NAMALWA (cell line): ENCODE data around the gene PEX14.
"Not testable (repeated sequence)": the region's sequence is repeated elsewhere in the genome, so short reads cannot be mapped to it uniquely, and the experiment has no call there.

Source experiments
- DNase-seq: peaks from one replicate; pipeline ENCODE4 v3.0.0-alpha.2; 2015; ENCODE audit warnings: low spot score

PEX14 gene

DNA sequence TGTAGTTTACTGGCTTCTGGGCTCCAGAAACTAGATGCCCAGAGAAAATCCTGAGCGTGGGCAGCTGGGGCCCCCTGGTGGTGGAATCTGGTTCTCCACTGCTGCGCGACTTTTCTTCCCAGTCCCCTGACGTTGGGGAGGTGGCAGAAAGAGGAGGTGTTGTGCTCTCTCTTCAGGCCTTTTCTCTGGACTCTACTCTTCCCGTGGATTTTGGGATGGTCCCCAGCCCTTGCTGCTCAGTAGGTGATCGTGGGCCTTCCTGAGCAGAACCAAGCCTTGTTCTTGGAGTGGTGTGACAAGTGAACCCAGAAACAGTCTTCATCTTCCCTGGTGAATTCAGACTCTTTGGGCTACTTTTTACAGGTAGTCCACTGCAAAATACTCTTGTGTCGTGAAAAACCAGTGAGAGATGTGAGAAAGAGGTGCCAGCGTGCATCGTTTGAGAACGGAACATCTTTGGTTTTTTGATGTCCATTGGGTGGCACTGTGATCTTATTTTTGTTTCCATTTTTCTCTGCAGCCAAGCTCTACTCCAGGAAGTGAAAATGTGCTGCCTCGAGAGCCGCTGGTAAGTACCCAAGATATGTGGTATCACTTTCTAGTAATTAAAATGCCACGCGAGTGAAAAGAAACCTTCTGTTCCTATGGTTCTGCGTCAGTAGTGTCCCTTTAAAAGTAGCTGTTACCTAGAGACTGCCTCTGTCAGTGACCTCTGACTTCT lies 20.2 kb downstream of the PEX14 start:
- DNase-seq, result peak; percentile 89

DNA sequence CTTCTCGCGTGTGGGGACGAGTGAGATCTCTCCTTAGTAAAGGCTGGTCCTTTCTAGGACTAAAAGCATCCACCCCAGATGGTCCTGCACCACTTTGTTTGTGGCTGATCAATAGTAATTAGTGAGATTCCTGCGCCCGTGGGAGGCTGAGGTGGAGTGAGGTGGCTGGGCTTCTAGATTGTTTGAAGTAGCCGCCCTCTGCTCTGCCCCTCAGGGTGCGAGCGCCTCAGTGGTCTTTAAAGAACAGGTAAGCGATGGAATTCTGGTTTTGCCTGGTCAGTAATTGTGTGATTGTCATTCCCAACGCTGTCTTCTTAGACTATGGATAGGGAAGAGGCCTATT lies 20.7 kb downstream of the PEX14 start:
- no peak for DNase-seq

DNA sequence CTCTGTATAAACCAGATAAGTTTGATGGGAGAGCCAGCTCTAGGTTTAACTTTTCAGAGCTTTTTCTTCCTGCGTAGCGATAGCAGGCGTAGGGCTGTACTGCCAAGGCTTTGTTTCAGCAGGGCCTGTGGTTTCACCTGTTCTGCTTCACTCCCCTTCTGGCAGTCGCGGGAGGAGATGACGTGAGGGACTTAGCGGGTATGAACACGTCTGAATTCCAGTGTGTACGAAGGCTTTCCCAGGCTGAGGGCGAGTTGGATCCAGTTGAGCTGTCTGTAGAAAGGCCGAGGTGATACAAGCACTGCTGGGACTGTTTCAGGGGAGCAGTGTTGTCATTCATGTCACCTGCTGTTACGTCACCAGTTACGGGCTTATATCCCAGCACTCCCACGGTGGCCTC lies 21.2 kb downstream of the PEX14 start:
- no peak for DNase-seq

DNA sequence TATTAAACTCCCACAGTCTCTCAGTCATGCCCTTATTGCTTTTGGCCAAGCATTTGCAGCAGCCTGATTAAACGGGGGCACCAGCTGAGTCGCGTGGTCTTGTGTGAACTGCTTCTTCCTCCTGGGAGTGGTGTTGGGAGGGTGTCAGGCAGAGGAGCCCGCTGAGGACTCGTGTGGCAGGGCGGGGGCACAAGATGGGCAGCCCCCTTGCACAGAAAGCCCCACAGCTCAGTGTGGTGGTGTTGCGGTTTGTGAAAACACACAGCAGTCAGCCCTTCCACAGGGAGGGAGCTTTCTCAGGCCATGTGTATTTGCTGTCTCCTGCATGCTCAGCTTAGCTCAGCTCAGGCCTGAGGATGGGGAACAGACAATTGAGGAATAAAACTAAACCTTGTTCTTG lies 22.4 kb downstream of the PEX14 start:
- no peak for DNase-seq

DNA sequence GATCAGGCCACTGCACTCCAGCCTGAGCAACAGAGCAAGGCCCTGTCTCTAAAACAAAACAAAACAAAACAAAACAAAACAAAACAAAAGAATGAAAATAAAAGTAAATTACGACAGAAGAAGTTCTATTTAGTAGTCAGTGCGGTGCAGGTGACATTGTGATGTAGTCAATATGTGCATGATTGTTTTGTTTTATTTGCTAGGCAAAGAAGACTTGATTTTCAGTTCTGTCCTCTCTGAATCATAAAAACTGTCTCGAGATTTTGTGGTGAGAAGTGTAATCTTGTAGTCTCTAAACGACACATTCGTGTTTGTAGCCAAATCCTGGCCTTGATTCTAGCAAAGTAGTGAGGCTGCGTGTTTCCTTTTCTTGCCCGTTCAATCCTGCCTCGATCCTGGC lies 23.5 kb downstream of the PEX14 start:
- no peak for DNase-seq

DNA sequence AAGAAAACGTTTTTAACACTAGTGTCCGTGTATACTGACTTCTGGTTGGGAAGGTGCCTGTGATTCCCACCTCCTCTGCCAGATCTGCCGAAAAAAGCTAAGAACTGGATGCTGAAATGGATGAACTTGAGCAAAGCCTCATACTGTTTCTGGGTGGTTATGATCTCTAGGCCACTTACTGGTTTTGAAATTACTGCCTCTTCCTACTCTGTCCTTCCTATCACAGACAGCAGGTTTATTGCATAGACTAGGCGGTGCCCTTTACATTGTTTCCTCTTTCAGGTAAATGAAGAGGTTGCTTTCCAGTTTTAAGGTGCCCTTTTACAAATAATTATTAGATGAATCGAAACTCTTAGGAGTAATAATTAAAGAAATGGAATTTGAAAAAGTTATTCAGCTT lies 27.5 kb downstream of the PEX14 start:
- DNase-seq, result no peak

DNA sequence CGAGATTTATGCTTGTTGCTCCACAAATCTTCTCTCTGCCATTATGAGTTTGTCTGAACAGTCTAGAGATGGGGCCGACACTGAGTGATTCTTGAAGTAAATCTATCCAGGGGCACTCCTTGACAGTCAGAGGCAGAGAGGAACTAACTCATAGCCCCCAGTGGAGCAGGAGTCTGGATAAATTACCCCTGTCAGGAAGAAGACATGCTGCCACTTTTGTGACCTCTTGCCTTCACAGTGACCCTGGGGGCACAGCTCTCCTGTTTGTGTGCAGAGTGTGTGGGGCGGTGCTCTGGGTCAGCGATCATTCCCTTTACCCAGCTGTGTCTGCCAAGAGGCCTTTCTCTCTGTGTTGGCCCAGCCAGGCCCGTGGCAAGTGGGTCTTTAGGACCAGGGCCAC lies 29.5 kb downstream of the PEX14 start:
- no peak for DNase-seq

DNA sequence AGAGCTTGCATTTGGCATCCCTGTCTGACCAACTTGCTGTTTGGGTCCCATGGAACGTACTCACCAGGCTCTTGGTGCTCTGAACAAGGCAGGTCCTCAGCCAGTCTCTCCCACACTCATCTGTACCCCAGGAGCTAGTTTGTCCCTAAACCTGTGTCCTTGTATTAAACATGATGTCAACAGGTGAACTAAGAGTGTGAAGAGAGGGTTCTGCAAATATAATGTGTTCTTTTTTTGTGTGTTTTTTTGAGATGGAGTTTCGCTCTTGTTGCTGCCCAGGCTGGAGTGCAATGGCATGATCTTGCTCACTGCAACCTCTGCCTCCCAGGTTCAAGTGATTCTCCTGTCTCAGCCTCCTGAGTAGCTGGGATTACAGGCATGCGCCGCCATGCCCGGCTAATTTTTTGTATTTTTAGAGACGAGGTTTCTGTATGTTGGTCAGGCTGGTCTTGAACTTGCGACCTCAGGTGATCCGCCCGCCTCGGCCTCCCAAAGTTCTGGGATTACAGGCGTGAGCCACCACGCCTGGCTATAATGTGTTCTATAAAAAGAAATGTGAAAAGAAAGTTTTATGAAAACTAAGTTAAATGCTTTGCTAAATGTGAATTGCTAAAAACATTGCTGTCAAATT lies 31.4 kb downstream of the PEX14 start:
- DNase-seq, result not testable (repeated sequence)

DNA sequence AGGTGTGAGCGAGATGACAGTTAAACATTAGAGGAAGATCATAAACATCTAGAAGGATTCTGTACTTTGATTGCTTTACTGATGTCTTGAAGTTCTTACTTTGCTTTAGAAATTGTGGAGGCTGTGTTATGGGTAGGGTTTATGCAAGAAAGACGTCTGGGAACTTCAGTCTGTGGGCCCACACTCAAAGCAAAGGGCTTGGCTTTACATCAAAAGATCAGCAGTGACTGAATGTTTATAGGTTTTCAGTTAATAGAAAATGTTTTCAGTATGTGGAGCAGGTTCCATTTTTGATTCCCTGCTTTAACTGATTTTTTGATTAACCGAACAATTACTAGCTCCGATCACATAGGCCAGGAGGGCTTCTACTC lies 31.9 kb downstream of the PEX14 start:
- DNase-seq, result no peak

DNA sequence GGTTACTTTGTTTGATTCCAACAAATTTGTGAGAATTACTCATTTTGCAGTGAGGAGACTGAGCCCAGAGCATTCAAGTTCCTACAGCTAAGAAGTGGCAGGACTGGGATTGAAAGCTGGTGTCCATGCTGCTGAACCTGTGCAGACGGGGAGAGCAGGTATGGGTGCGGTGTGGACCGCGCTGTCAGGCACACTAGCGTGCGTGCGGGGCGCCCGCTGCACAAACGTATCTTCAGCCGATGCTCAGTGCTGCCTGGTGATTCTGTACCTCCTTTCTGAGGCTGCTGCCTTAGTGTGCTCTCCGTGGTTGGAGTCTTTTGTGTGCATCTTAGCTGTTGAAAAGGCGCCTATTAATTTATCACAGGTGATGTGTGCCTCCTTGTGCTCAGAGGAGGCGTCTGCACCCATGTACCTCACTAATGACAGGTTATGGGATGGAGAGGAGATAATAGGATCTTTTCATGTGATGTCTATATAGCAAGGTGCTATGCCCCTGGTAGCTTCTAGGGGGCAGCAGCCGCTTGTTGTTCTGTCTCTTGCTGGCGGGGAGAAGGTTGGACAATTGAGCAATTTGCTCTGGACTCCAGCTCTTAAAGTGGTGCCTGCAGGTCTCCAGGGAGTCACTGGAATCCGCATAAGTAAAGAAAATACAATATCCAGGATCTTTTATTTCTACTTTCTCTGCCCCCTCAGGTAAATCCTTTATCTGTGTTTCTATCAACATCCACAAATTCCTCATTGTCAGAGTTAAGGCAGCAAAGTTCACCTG lies 32.5 kb downstream of the PEX14 start:
- peak; percentile 82 for DNase-seq

DNA sequence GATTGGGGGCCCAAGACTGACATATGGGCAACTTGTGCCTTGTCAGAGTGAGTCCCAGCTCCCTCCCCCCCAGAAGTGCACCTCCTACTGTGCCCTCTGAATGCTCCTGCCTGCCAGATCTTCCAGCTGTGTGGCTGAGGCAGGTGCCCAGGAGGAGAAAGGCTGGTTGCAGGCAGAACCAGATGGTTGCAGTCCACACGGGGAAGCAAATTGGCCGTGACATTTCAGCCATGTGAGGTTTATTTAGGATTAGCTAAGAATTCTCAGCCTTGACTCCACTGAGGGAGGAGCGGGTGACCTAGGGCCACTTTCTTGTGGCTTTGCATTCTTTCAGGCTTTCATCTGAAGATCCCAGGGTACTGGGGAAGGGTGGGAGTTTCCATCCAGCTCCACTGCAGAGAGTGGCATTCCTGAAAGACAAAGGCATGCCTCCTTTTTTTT lies 33.8 kb downstream of the PEX14 start:
- DNase-seq, result no peak

DNA sequence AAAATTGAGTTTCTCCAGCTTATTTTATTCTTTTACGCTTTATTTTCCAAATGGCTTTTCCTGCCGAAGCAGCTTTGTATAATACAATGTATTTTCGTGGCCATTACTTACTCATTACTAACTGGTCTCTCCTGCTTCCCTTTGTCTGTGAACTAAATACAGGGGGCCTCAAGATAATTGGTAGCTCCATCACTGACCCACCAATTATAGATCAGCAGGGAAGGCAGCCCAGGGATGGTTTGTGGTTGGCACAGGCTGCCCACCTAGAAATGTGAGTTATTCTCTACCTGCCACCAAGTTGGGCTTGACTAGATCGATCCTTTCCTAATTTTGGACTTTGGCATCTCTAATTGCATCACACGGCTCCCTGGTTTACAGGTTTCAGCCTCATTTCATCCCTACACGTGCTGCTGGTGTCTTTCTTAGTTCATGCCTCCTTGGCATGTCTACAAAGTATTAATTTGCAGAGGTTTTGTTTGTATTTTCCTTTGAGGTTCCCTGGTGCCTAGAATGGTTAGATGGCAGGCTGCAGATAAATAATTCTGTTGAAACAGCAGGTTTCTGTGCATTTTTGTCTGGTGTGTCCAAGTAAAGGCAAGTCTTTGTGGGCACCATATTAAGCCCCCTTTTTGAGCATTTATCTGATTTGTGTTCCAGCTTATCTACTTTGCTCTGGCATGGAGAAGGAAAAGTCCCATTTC lies 35.2 kb downstream of the PEX14 start:
- DNase-seq, result no peak

DNA sequence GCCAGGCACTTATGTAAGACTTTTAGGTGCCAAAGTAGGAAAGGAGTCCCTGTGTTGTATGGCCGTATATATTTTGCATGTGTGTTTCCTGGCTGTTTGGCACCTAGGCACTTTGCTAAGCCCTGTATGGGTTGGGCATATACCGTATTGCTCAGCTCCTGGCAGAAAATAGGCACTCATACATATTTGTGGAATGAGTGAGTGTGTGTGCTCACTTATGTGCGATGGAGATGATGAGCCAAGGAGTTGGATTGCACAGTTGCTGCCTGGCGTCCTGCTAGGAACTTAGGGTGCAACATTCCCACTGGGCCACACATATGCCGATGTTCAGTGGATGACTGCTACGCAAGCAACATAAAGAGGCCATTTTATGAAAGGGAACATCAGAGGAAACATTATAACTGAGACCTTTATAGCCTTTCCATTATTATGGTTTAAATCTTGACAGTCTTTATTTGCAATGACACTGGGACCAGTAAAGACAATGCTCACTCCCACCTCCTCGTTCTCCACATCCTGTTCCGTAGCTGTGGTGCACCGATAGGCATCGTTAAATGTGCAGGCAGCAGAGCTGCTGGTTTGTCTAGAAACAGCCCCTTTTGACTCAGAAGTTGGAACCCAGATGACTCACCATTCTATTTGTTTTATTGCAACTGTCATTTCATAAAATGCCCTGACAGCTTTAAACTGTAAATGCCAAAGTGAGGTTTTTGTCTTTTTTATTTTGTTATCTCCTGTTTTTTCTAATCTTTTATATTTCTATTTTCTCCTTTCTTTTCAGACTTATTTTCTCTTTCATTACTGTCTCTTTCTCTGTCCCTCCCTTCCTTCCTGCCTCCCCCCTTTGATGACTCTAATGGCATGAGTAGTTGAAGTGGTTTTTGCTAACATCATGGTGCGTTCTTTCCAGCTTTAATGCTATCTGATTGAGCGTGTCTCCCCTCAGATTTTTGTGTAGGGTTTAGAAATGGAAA lies 36.1 kb downstream of the PEX14 start:
- no peak for DNase-seq

DNA sequence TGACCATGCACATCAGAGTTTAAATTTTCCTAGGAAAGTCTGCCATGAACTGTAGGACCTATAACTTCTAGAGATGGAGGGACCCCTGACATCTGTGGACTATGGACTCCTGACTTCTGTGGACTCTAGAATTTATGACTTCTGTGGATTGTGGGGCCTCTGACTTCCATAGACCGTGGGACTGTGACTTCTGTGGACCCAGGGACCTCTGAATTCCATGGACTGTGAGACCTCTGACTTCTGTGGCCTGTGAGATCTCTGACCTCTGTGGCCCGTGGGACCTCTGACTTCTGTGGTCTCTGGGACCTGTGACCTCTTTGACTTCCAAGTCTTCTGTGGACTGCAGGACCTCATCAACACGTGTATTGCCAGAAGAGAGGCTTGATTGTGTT lies 36.7 kb downstream of the PEX14 start:
- DNase-seq, result no peak

DNA sequence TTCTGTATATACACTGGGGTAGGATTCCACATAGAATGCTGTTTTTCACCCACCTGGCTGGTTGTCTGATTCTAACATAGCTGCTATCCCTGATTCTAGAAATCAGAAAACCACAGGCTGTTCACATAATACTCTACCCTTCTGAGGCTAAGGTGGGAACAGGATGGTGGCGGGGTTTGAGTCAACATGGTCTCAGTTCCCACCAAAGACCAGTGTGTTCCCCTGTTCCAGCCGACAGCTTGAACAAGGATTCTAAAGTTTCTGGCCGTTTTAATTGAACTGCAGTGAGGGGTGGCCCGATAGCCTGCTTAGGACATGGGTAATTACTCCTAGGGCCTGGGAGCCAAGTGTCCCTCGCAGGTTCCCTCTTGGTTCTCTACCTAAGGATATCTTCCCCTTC lies 38.4 kb downstream of the PEX14 start:
- no peak for DNase-seq

DNA sequence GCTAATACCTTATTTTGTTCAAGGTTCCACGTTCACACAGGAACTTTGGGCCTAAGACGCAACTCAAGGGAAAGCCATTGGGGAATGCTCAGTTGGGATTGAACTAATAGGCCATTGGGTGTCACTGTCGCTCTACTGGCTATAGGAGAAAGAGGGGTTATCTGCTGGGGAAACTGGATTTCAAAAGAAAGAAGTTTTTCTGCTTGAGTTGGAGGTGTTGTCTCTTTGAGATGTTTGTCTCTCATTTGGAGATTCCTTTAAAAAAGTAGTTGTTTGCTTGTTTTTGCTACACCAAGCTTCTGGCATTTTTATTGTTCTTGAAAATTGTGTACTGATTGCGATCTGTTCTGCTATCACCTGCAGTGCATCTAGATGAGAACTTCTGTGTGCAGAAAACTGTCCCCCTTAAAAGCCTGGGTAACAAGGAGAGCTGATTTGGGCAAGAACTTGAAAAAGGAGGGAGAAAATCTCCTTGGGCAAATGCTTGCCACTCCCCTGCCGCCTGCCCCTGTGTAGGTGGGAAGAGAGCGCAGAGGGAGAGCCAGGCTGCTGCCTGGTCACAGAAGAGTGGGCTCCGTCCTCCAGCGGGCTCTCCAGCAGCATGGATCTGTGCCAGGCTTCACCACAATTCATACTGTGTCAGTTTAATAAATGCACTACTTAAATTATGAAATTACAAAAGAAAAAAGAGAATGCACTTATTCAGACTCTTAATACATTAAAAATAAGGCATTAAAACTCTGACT lies 39.9 kb downstream of the PEX14 start:
- peak; percentile 35 for DNase-seq

DNA sequence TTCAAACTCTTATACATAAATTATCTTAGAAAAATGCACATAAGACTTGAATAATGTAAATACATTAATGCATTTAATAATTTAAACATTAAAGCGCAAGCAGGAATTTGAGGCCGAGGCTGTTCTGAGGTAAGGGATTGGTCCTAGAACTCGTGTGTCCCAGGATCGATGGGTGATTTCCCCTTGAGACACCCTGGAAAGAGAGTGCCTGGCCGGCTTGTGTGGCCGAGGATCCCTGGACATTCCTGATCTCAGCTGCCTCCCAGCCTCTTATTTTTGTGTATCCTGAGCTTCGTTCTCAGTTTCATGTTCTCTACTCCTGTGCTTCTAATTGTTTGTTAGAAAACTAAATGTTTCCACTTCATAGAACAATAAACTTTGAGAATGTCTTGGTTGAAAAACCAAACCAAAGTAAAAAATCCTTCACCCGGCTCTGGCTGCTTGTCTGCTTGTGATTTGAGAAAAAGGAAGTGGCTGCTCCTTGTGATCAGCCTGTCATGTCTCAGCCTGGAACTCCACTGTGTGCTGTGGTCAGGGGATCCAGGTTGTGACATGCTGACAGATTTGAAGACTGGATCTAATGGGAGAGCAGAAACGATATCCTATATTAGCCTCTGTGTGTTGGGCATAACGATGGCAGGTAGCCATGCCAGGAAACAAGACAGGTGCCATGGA lies 40.7 kb downstream of the PEX14 start:
- no peak for DNase-seq

DNA sequence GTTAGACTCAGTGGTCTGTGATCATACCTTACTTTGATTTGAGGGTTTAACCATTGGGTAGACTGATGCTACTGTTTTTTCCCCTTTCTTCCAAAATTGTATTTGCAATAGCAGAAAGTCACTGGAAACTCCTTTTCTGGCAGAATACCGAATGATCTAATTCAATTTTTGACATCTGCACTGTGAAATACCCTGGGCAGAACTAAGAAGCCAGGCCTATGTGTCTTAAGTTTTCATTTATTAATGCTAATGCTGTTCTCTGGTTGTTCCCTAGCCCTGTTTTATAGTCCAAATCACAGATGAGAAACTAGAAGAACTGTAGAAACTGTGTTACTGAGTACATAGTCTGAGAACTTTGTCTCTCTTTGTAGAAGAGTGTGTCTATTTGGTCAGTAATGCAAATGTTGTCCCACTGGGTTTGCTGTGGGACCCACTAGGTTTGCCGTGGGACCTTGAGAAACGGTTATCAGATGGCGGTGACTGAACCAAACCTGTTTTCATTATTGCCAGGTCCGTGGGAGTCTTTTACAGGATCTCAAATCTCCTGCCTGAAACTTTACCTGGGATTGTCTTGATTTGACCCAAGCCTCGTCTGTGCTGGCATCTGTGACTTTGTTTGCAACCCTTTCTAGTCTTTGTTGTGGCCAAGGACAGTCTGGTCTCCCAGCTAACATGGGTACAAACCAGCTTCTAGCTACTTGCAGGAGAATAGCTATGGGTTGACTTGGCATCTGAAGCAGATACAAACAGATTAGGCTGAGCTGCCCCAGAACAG lies 41.4 kb downstream of the PEX14 start:
- DNase-seq, result no peak

DNA sequence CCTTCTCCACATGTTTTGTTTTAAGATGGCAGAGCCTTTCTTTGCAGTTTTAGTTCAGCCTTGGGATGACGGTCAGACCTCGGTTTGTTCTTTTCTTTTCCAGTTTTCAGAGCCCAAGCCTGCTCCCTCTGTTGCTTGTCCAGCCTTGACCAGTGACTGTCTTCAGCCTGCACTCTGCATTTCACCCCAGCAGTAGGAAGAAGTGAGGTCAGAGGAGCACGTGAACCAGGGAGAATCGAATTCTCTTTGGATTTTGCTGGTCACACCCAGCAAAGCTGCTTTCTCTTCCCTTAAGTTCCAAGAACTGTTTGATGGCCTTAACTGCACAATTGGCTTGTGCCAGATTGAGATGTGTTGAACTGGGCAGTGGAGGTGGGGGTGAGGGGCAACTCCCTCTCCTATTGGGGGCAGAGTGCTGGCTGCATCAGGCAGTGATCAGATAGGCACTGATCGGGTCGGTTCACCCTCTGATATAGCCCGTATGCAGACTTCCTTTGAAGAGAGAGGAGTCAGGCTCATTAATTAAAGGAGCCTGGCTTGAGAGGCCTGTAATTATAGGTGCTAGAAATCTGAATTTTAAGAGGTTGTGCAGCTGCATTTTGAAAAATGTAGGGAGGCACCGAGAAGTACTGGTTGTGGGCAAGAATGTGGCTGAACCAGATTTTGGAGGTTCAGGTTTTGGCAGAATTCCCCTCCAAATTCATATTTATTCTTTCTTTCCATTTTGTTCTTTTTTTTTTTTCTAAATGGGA lies 42.4 kb downstream of the PEX14 start:
- DNase-seq, result no peak
